SKM-1 (cell line): Measurements from ENCODE around the gene VWA7.
A peak's percentile ranks its signal among the peaks of the same experiment; 100 is the strongest.
"Not testable (repeated sequence)": the region's sequence is repeated elsewhere in the genome, so short reads cannot be mapped to it uniquely, and the experiment has no call there.

Experiments
- DNase-seq: peaks from one replicate; lab custom pipeline; 2025; ENCODE audit not compliant: unreplicated experiment; lab: John Stamatoyannopoulos, UW

VWA7 gene, protein sequence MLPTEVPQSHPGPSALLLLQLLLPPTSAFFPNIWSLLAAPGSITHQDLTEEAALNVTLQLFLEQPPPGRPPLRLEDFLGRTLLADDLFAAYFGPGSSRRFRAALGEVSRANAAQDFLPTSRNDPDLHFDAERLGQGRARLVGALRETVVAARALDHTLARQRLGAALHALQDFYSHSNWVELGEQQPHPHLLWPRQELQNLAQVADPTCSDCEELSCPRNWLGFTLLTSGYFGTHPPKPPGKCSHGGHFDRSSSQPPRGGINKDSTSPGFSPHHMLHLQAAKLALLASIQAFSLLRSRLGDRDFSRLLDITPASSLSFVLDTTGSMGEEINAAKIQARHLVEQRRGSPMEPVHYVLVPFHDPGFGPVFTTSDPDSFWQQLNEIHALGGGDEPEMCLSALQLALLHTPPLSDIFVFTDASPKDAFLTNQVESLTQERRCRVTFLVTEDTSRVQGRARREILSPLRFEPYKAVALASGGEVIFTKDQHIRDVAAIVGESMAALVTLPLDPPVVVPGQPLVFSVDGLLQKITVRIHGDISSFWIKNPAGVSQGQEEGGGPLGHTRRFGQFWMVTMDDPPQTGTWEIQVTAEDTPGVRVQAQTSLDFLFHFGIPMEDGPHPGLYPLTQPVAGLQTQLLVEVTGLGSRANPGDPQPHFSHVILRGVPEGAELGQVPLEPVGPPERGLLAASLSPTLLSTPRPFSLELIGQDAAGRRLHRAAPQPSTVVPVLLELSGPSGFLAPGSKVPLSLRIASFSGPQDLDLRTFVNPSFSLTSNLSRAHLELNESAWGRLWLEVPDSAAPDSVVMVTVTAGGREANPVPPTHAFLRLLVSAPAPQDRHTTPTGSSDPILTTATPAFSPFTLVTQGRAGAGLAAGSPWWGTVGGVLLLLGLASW

DNA sequence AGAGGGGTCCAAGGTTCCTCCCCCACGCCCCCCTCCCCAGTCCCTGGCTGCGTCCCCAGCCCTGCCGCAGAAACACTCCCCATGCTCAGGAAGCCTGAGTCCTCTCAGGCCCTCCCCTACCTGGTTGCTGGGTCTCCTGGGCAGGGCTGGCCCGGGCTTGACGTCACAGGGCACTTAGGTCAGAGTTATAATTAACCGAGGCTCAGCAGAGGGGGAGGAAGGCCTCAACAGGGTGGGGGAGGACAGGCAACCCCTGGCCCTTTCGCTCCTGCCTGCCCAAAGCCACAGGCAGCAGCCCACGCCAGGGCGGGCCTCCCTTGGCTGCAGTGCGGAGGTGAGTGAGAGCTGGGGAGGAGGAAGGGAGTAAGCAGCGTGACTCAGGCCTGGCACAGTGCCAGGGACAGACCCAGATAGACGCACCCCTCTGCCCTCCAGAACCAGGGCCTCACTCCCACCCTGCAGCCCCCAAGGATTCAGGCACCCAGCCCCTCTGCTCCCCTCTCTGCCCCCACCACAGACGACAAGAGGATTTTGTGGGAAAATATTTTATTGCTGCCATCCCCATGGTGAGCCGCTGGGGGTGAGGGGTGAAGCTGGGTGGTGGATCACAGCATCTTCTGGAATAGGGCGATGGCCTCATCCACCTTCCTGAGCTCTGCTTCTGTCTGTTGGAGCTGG is at the start of gene VWA7:
Gene VWA7, minus strand, starts transcription at position 340 of the 678 bp plus-strand sequence. CDS start 549 bp downstream, outside the sequence.
- DNase-seq, result peak; percentile 66

DNA sequence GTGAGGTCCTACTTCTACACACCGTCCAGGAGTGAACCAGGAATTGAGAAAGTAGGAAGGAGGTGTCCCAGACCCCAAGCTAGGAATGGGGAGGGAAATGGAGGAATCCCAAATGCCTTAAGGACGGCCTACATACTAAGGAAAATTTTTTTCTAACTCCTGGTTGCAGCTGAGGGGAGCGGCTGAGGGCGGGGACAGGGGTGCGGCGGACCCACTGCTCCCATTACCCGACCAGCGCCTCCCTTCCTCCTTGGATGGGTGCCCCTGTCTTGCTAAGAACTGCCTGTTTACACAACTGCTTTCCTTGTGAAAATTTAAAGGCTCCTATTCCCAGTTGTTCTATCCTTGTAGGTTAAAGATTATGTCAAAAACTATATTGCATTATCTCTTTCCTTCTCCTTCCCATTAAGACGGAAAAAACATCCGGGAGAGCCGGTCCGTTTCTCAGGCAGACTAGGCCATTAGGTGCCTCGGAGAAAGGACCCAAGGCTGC is 49.7 kb upstream of the VWA7 start:
- DNase-seq, result peak; percentile 77

DNA sequence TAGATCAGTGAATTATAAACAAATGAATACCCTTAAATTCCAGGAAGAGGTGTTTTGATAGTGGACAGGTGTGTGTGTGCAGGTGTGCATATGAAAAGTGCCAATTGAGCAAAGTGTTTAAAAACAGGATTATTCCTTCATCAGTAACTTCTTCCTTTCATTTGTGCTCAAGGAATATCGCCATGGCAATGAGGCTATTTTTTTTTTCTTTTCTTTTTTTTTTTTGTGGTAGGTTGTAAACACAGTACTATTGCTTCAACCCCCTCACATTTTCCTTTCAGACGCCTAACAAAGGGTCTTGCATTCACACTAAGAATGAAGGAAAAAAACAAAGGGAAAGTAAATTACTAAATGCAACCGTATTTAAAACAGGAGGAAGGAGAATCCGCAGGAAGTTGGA is 48.4 kb upstream of the VWA7 start:
- no peak for DNase-seq

DNA sequence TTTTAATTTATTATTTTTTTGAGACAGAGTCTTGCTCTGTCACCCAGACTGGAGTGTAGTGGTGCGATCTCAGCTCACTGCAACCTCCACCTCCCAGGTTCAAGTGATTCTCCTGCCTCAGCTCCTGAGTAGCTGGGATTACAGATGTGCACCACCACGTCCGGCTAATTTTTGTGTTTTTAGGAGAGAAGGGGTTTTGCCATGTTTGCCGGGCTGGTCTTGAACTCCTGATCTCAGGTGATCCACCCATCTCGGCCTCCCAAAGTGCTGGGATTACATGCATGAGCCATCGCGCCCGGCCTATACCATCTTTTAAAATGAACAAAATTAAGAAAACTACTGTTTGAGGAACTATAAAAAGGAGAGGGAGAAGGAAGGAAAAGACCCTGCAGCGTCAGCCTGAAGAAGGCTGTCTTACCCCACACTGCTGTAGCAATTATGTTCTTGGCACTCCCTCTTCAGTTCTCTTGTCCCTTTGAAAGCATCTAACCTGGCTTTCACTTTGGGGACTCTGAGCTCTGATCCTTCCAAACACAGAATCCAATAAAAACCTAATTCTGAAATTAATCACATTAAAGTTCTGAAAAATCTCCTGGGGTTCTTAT is 46.6 kb upstream of the VWA7 start:
- DNase-seq, result not testable (repeated sequence)

DNA sequence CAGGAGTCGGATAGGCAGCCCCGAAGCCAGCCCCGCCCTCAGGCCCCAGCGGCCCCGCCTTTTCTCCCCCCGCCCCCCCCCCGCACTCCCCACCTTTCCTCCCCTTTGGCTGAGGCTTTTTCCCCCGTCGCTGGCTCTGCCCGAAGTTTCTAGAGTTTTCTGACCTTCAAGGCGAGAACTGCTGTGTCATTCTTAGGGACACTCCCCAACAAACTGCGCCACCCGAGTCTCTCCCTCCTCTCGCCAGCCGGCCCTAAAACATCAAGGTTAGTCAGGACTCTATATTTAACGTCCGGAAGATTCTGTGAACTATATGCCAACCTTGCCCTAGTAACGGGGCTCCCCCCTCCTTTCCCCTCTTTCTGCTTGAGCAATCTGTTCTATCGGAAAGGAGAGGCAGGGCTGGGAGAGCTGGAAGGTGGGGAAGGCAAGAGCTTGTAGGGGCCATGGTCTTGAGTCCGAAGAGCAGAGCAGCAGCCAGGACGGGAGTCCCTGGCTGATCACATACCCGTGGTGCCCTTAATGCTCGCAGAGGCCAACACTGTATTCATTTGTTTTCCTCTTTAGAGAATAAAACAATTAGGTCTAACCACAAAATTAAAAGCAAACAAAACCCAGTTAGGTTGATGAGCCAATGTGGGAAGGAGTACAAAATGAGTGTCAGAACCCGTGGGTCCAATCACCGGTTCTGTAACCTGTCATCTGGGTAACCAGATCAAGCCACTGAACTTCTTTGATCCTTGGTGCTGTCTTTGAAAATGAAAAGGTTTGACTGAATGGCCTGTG is 45.1 kb upstream of the VWA7 start:
- peak; percentile 67 for DNase-seq

DNA sequence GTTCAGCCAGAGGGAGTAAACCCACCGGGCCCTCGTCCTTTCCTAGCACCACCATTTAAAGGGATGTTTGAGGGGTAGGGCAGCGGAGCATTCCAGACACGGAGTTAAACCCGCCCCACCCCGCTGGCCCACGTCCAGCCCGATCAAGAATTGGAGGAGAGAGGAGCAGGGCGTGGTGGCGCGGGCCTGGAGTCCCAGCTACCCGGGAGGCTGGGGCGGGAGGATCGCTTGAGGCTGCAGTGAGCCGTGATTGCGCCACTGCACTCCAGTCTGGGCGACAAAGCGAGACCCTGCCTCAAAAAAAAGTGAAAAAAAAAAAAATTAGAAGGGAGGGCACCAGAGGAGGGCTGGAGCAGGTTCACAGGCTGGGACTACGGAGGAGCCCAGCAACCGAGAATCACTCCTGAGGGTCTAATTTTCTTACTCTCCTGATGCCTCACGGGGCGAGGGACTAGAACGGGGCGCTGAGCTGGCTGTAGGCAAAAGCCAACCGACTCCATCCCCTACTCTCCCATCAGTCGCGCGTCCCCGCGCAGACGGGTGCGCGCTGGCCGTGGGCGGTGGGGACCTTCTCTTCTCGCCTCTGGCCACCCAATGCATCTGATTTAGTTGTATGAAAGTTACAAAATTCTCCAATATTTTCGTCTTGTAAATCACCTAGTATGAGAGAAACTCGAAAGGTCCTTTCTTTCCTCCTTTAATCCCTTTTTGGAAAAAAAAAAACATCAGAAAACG is 44.3 kb upstream of the VWA7 start:
- peak; percentile 66 for DNase-seq

DNA sequence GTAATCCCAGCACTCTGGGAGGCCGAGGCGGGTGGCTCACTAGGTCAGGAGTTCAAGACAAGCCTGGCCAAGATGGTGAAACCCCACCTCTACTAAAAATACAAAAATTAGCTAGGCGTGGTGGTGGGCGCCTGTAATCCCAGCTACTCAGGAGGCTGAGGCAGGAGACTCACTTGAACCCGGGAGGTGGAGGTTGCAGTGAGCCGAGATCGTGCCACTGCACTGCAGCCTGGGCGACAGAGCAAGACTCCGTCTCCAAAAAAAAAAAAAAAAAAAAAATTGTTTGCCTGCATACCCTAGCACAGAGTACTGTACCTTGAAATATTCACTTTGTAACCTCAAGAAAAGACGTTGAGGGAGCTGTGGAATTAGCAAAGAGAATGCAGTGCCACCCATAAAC is 43.3 kb upstream of the VWA7 start:
- not testable (repeated sequence) for DNase-seq

DNA sequence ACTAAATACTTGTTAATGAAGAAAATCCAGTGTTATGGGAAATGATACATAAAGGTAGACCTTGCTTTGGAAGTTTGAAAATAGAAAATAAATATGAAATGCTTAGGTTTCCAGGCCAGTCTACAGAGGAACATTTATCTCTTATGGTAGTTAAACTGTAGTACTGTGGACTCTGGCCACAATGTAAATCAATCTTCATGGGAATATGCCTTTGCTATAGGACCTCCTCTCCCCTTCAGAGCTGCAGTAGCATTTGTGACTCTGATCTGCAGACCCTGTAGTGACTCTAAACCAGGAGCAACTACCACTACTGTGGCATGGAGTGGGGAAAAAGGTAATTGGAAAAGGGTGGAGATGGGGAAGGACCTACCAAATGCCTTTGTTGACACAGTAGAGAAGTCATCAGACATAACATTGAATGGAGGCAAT is 42.8 kb upstream of the VWA7 start:
- DNase-seq, result no peak

DNA sequence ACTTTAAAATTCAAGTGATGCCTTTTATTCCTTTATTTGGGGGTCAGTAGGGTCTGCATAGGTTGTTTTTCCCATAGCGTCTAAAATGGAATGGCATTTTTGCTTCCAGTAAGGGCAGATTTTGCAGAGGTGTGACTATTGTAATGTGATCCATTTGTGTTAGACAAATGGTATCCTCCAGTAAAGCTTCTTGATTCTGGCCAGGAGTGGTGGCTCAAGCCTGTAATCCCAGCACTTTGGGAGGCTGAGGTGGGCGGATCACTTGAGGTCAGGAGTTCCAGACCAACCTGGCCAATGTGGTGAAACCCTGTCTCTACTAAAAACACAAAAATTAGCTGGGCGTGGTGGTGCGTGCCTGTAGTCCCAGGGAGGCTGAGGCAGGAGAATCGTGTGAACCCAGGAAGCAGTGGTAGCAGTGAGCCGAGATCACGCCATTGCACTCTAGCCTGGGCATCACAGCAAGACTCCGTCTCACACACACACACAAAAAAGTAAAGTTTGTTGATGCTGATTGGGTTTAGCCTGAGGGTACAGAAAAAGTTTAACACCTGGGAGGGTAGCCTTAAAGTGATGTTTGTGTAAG is 40.9 kb upstream of the VWA7 start:
- DNase-seq, result not testable (repeated sequence)

DNA sequence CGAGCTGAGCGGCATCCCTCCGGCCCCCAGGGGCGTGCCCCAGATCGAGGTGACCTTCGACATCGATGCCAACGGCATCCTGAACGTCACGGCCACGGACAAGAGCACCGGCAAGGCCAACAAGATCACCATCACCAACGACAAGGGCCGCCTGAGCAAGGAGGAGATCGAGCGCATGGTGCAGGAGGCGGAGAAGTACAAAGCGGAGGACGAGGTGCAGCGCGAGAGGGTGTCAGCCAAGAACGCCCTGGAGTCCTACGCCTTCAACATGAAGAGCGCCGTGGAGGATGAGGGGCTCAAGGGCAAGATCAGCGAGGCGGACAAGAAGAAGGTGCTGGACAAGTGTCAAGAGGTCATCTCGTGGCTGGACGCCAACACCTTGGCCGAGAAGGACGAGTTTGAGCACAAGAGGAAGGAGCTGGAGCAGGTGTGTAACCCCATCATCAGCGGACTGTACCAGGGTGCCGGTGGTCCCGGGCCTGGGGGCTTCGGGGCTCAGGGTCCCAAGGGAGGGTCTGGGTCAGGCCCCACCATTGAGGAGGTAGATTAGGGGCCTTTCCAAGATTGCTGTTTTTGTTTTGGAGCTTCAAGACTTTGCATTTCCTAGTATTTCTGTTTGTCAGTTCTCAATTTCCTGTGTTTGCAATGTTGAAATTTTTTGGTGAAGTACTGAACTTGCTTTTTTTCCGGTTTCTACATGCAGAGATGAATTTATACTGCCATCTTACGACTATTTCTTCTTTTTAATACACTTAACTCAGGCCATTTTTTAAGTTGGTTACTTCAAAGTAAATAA is 40.2 kb upstream of the VWA7 start:
- DNase-seq, result not testable (repeated sequence)

DNA sequence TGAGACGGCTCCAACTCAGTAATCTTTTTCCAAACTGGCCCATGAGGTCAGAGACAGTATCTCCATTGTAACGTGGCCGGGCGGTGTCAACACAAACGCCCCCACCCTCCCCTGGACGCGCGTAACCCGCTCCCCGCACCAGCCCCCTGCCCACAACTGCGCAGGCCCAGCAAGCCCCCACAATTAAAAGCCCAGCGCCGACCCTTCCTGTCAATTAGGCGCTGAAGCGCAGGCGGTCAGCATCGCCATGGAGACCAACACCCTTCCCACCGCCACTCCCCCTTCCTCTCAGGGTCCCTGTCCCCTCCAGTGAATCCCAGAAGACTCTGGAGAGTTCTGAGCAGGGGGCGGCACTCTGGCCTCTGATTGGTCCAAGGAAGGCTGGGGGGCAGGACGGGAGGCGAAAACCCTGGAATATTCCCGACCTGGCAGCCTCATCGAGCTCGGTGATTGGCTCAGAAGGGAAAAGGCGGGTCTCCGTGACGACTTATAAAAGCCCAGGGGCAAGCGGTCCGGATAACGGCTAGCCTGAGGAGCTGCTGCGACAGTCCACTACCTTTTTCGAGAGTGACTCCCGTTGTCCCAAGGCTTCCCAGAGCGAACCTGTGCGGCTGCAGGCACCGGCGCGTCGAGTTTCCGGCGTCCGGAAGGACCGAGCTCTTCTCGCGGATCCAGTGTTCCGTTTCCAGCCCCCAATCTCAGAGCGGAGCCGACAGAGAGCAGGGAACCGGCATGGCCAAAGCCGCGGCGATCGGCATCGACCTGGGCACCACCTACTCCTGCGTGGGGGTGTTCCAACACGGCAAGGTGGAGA is 38.1 kb upstream of the VWA7 start, which contains the start of the genes HSPA1A and HSPA1L:
Gene HSPA1A, plus strand, starts transcription at position 519 of the 814 bp plus-strand sequence. Its CDS starts 214 bp downstream, at position 733.
Gene HSPA1L, minus strand, starts transcription at position 259 of the 814 bp plus-strand sequence. CDS start 3,311 bp downstream, outside the sequence.
- DNase-seq, result peak; percentile 90

DNA sequence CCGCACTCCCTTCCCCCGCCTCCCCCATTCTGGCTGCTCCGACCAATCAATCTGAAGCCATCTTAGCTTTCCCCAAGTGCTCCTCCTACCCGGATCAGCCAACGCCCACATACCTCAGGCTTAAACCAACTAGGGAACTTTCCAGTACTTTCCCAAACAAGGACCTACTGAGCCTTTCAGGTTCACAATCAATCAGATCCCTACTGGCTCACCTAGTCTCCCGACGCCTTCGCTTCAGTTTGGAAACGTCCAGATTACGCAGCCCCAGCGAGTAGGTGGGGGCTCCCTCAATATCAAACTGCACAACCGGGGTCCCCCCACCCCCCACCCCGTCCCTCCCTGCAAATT is 37.5 kb upstream of the VWA7 start:
- peak; percentile 28 for DNase-seq

DNA sequence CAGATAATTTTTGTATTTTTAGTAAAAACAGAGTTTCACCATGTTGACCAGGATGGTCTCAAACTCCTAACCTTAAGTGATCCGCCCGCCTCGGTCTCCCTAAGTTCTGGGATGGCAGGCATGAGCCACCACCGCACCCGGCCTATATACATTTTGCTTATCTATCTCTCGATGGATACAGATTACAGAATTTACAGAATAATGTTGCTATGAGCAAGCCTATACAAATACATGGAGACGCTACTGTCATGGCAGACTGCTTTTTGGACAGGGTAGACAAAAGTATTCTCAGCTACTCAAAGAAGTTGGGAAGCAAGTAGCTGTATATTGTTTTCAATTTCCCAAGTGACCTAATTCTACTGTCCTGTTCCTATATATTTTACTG is 36.3 kb upstream of the VWA7 start:
- DNase-seq, result no peak

DNA sequence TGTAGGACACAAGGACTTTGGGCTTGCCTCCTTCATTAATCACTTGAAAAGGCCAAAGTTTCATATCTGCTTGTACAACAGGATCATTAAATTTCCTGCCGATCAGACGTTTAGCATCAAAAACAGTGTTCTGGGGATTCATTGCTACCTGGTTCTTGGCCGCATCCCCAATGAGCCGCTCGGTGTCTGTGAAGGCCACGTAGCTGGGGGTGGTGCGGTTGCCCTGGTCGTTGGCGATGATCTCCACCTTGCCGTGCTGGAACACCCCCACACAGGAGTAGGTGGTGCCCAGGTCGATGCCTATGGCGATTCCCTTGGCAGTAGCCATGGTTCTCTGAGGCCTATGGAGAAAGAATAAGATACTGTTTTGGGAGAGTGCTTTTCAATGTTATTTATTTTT is 34.5 kb upstream of the VWA7 start:
- no peak for DNase-seq

DNA sequence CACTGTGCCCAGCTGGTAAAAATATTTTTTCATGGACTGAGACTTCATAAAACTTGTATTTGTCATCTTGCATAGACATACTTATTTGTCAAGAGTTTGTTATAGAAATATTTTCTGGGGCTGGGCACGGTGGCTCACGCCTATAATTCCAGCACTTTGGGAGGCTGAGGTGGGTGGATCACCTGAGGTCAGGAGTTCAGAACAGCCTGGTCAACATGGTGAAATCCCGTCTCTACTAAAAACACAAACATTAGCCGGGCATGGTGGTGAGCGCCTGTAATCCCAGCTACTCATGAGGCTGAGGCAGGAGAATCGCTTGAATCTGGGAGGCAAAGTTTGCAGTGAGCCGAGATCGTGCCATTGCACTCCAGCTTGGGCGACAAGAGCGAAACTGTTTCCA is 31.5 kb upstream of the VWA7 start:
- not testable (repeated sequence) for DNase-seq

DNA sequence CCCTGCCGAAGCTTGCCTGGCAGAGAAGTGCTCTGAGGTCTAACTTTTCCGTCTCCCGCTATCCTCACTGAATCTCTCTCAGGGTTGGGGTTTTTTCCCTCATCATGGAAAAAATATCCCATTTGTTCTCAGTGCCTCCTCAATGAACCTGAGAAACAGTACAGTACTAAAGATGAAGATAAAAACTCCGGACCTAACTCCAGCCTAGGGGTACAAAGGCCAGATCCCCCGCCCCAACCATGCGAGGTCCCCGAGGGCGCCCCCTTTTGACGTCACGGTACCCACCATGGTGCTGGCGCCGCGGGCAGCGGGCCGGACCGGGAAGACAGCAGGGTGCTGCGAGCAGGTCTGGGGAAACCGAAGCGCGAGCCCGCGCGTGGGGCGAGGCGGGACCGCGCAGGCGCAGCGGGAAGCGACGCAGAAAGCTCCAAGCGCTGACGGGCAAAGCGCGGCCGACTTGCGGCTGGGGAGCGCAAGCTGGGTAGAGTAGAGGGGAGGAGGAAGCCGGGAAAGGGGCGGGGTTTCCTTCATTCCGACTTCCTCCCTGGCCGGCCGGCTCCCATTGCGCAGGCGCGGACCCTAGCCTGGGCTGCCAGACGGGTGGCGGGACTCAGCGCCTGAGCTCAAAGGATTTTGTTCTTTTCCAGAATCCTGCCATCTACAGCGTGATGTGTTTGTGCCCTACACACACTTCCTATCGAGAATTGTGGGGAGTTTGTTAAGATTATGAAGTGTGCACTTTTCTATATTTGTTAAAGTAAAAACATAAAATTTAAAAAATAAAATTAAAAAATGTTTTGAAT is 29.5 kb upstream of the VWA7 start, which contains the start of gene LSM2:
Gene LSM2, minus strand, starts transcription at position 497 of the 803 bp plus-strand sequence. Its CDS starts 209 bp downstream, at position 288.
- peak; percentile 93 for DNase-seq
